ENCODE measurements around the gene L2HGDH. TPM values are rescaled to one million over a fixed set of nuclear protein-coding genes. Genes with fewer than 3 reads are reported as not detected.

Gene L2HGDH
- total and polyA plus RNA-seq, 10 of the 15 experiments (the other 5 are each of a cell fraction or from before 2014, with no cell fraction given), result 2.6 to 18.3 (median 13.5) TPM

GRCh38 chr14:50233166-50233950, 78.7 kb downstream of the L2HGDH start:
- ChIA-PET SMC1A (ENCODE audit: uncharacterized antibody, unreplicated experiment) (interaction anchor here (1.0 to 1.3 kb wide), 2 partner anchors 78 to 116 kb away, joined by 3 read pairs; no protein-coding TSS in a partner anchor), CTCF (interaction anchor here (0.9 kb wide), 1 partner anchor 27 kb away, joined by 3 read pairs; no protein-coding TSS in a partner anchor), POLR2A (interaction anchor here (1.1 kb wide), 1 partner anchor 82 kb away, joined by 3 read pairs; no protein-coding TSS in a partner anchor), RAD21 (ENCODE audit: unreplicated experiment) (no interaction called here)
- no peak for DNase-seq (ENCODE audit: low read depth, low spot score)
- H3K79me2 ChIP-seq (ENCODE audit: control insufficient read depth, insufficient read depth, low read length), result peaks cover 23% of the 10 kb centered on the region
- peaks cover 4% of the 10 kb centered on the region; the same call in 1 of the 3 replicates for H3K9me3 ChIP-seq (replicated peaks; ENCODE audit: control insufficient read depth, insufficient read depth, low read length)
- H3K4me3 ChIP-seq, result no peak overlapping the region
- BruUV-seq (replicated peaks), result no TSS peak
- H4K20me1 ChIP-seq (ENCODE audit: control insufficient read depth, insufficient read depth), result no peaks in the 10 kb centered on the region
- H3K36me3 ChIP-seq (ENCODE audit: control insufficient read depth in 2 of 2, insufficient read depth in 2 of 2, low read length in 1 of 2), result no peaks in the 10 kb centered on the region
- no peak for FAIRE-seq
- no peak overlapping the region for H3K27ac ChIP-seq (ENCODE audit: control insufficient read depth, insufficient read depth)
- intact Hi-C loops (cut with micrococcal nuclease; ENCODE audit: unreplicated experiment), result loop anchor here (5.0 kb wide), 4 partner anchors 116 to 589 kb away; partner anchors contain the start of genes MAP4K5 and VCPKMT
- H3K4me2 ChIP-seq (ENCODE audit: control insufficient read depth, insufficient read depth), result no peak overlapping the region
- no peaks in the 10 kb centered on the region for H3K27me3 ChIP-seq (replicated peaks in 1 of 2; ENCODE audit: control insufficient read depth in 2 of 2, insufficient read depth in 2 of 2, low read length in 1 of 2)
- ATAC-seq, result no peak
- peaks cover 8% of the 10 kb centered on the region for H3K4me1 ChIP-seq (ENCODE audit: control insufficient read depth, insufficient read depth, low read length)
- WGBS (ENCODE audit: insufficient coverage, insufficient replicate concordance, low lambda C conversion rate, missing lambda C conversion rate), result 47% methylated on average over 14 of the region's 14 CpGs
- H2AFZ ChIP-seq (ENCODE audit: control insufficient read depth, low read depth, low read length), result no peak overlapping the region
- H3K9ac ChIP-seq (ENCODE audit: control insufficient read depth, insufficient read depth, low read length), result no peak overlapping the region
- in situ Hi-C loops (cut with MboI), result no loop called here
- TF ChIP-seq ZBTB11 (CRISPR knock-in tag; IDR thresholded peaks at IDR 0.05), result no peak
- no peak for TF ChIP-seq RFX5 (IDR thresholded peaks at IDR 0.05; ENCODE audit: low read depth, low read length)
- TF ChIP-seq CBX5 (IDR thresholded peaks at IDR 0.05; ENCODE audit: low read depth), result no peak
- TF ChIP-seq PAX8 (IDR thresholded peaks at IDR 0.05), result no peak
- TF ChIP-seq MYC (IDR thresholded peaks at IDR 0.05; ENCODE audit: insufficient read depth, insufficient read length, insufficient replicate concordance, low read length, severe bottlenecking), result no peak
- TF ChIP-seq SIN3A (IDR thresholded peaks at IDR 0.05; ENCODE audit: low read depth, low read length), result no peak
- no peak for TF ChIP-seq BACH1 (IDR thresholded peaks at IDR 0.05; ENCODE audit: borderline replicate concordance)
